ENCODE data around the gene PALM2AKAP2. TPM values are rescaled to one million over a fixed set of nuclear protein-coding genes. Genes with fewer than 3 reads are reported as not detected.
"Not testable (repeated sequence)": the region's sequence is repeated elsewhere in the genome, so short reads cannot be mapped to it uniquely, and the experiment has no call there.

Gene PALM2AKAP2
- total and polyA plus RNA-seq, 2 donors from 2014 or later: 0.26 to 10.6 TPM

- intact Hi-C loops (cut with DNase I): no loop called here
- no peak overlapping the region for H3K9ac ChIP-seq (ENCODE audit: low read length in 3 of 3)
Observed at GRCh38 chr9:109817146-109817845, 37.3 kb downstream of the PALM2AKAP2 start.

GRCh38 chr9:109817846-109818472, 38.0 kb downstream of the PALM2AKAP2 start:
- intact Hi-C loops (cut with DNase I): no loop called here
- FAIRE-seq (peak; percentile 81), DNase-seq (peak in 4 of 5 donors; percentile 83 to 98 (median 92))
- Histone ChIP-seq H3K36me3 (ENCODE audit: control insufficient read depth in 2 of 3, insufficient read depth in 3 of 3, low read length in 3 of 3) (no peaks in the 10 kb centered on the region), H3K9me3 (ENCODE audit: control insufficient read depth in 2 of 3, insufficient read depth in 1 of 3, low read length in 3 of 3) (no peaks in the 10 kb centered on the region), H3K9ac (ENCODE audit: low read length in 3 of 3) (peak overlapping the region in 2 of 3 donors; percentile 2 to 4), H3K4me1 (ENCODE audit: control insufficient read depth in 2 of 3, insufficient read depth in 2 of 3, low read depth in 1 of 3, low read length in 3 of 3) (peaks cover 3 to 13% (median 4%) of the 10 kb centered on the region in 3 donors), H3K4me3 (ENCODE audit: low read length in 3 of 3) (no peak overlapping the region), H3K27ac (ENCODE audit: low read depth in 2 of 2, low read length in 2 of 2) (no peak overlapping the region), H3K27me3 (ENCODE audit: control insufficient read depth, insufficient read depth, low read length) (no peaks in the 10 kb centered on the region)
- TF ChIP-seq CTCF (IDR thresholded peaks at IDR 0.05; ENCODE audit: borderline replicate concordance, extremely low read depth, insufficient read depth): peak; percentile 81

More at GRCh38 chr9:109817146-109817845, 37.3 kb downstream of the PALM2AKAP2 start:
- Histone ChIP-seq H3K27ac (ENCODE audit: low read depth in 2 of 2, low read length in 2 of 2) (no peak overlapping the region), H3K9me3 (ENCODE audit: control insufficient read depth in 2 of 3, insufficient read depth in 1 of 3, low read length in 3 of 3) (no peaks in the 10 kb centered on the region), H3K36me3 (ENCODE audit: control insufficient read depth in 2 of 3, insufficient read depth in 3 of 3, low read length in 3 of 3) (no peaks in the 10 kb centered on the region), H3K27me3 (ENCODE audit: control insufficient read depth, insufficient read depth, low read length) (no peaks in the 10 kb centered on the region), H3K4me3 (ENCODE audit: low read length in 3 of 3) (no peak overlapping the region), H3K4me1 (ENCODE audit: control insufficient read depth in 2 of 3, insufficient read depth in 2 of 3, low read depth in 1 of 3, low read length in 3 of 3) (peaks cover 3 to 17% (median 7%) of the 10 kb centered on the region in 3 donors)
- DNase-seq (no peak), FAIRE-seq (no peak)
- TF ChIP-seq CTCF (IDR thresholded peaks at IDR 0.05; ENCODE audit: borderline replicate concordance, extremely low read depth, insufficient read depth): no peak

- H3K36me3 ChIP-seq (ENCODE audit: control insufficient read depth in 2 of 3, insufficient read depth in 3 of 3, low read length in 3 of 3): no peaks in the 10 kb centered on the region
- FAIRE-seq: no peak
- no peak overlapping the region for H3K4me3 ChIP-seq (ENCODE audit: low read length in 3 of 3)
- TF ChIP-seq CTCF (IDR thresholded peaks at IDR 0.05; ENCODE audit: borderline replicate concordance, extremely low read depth, insufficient read depth): no peak
- peaks cover 0 to 3% (median 0%) of the 10 kb centered on the region in 3 donors for H3K4me1 ChIP-seq (ENCODE audit: control insufficient read depth in 2 of 3, insufficient read depth in 2 of 3, low read depth in 1 of 3, low read length in 3 of 3)
- no peaks in the 10 kb centered on the region for H3K9me3 ChIP-seq (ENCODE audit: control insufficient read depth in 2 of 3, insufficient read depth in 1 of 3, low read length in 3 of 3)
- H3K27ac ChIP-seq (ENCODE audit: low read depth in 2 of 2, low read length in 2 of 2): no peak overlapping the region
- intact Hi-C loops (cut with DNase I): no loop called here
- no peak overlapping the region for H3K9ac ChIP-seq (ENCODE audit: low read length in 3 of 3)
- no peak for DNase-seq
- H3K27me3 ChIP-seq (ENCODE audit: control insufficient read depth, insufficient read depth, low read length): no peaks in the 10 kb centered on the region
Observed at GRCh38 chr9:109821711-109822110, 41.7 kb downstream of the PALM2AKAP2 start.

GRCh38 chr9:109825383-109825782, 45.4 kb downstream of the PALM2AKAP2 start:
- DNase-seq; H3K36me3 ChIP-seq (ENCODE audit: control insufficient read depth in 2 of 3, insufficient read depth in 3 of 3, low read length in 3 of 3); H3K27ac ChIP-seq (ENCODE audit: low read depth in 2 of 2, low read length in 2 of 2); H3K4me1 ChIP-seq (ENCODE audit: control insufficient read depth in 2 of 3, insufficient read depth in 2 of 3, low read depth in 1 of 3, low read length in 3 of 3); H3K9ac ChIP-seq (ENCODE audit: low read length in 3 of 3); H3K4me3 ChIP-seq (ENCODE audit: low read length in 3 of 3); H3K27me3 ChIP-seq (ENCODE audit: control insufficient read depth, insufficient read depth, low read length); H3K9me3 ChIP-seq (ENCODE audit: control insufficient read depth in 2 of 3, insufficient read depth in 1 of 3, low read length in 3 of 3); FAIRE-seq; intact Hi-C loops (cut with DNase I): not testable (repeated sequence)

Measured in kidney (tissue), 14 donors.